ENCODE results near the gene RNF168.

DNA sequence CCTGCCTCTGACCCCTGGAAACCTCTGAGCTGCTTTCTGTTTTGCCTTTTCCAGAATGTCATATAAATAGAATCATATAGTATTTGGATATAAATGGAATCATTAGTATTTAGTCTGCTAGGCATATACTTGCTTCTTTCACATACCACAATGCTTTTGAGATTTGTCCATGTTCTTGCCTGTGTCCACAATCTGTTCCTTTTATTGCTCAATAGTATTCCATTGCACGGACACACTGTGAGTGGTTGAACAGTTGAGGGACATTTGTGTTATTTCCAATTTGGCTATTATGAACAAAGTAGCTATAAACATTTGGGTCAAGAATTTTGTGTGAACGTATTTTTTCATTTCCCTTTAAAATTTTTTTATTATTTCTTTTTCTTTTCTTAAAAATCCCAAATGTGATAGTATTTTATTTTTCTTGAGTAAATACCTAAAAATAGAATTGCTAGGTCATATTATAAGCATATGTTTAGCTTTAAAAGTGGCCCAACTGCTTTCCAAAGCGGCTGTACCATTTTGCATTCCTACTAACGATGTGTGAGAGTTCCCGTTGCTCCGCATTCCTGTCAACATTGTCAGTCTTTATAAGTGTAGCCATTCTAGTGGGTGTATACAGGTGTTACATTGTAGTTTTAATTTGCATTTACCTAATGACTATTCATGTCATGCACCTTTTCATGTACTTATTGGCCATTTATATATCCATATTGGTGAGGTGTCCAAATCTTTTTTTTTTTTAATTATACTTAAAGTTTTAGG, 38.3 kb upstream of the RNF168 start:
- no peak for TF ChIP-seq POLR2AphosphoS5 (IDR thresholded peaks at IDR 0.05; ENCODE audit: low read depth, low read length)
- TF ChIP-seq POLR2A (IDR thresholded peaks at IDR 0.05; ENCODE audit: low read depth, low read length), result no peak
- TF ChIP-seq TAF1 (IDR thresholded peaks at IDR 0.05; ENCODE audit: borderline replicate concordance, low read depth, low read length), result no peak

Measured in GM12892 (cell line).